ENCODE measurements around the gene IRF3. TPM values are rescaled to one million over a fixed set of nuclear protein-coding genes. Genes with fewer than 3 reads are reported as not detected.

The IRF3 gene
- total and polyA plus RNA-seq, 2 of the 4 experiments (the other 2 are of a cell fraction): 39.6 to 65.2 TPM

- 96% methylated on average over 26 of the region's 58 CpGs; no CpG with 5 or more reads in 1 of the 2 experiments for WGBS, 2 experiments (ENCODE audit: extremely low coverage in 2 of 2, insufficient read length in 1 of 2)
- no TSS peak for BruUV-seq (replicated peaks)
- Histone ChIP-seq H3K9me3 (ENCODE audit: control insufficient read depth, insufficient read depth, low read length) (no peaks in the 10 kb centered on the region), H3K27me3 (ENCODE audit: control insufficient read depth, insufficient read depth, low read length) (no peaks in the 10 kb centered on the region), H3K23ac (ENCODE audit: low read depth, low read length) (no peak overlapping the region), H3K4ac (ENCODE audit: low read depth, low read length) (no peak overlapping the region), H3K9ac (ENCODE audit: low read depth, low read length) (no peak overlapping the region), H3K9me1 (ENCODE audit: insufficient read depth, low read length) (no peaks in the 10 kb centered on the region), H2BK20ac (ENCODE audit: low read depth, low read length) (no peak overlapping the region), H2AK9ac (replicated peaks; ENCODE audit: low read depth, low read length, poor library complexity) (no peak overlapping the region), H3K27ac (ENCODE audit: insufficient read depth, low read length) (no peak overlapping the region), H2BK120ac (ENCODE audit: low read depth, low read length) (no peak overlapping the region), H3K56ac (ENCODE audit: extremely low read depth, insufficient read depth, low read length) (no peak overlapping the region), H3K4me2 (ENCODE audit: low read depth, low read length) (no peak overlapping the region), H2AFZ (replicated peaks; ENCODE audit: low read length, poor library complexity) (no peak overlapping the region), H4K8ac (ENCODE audit: low read depth in 2 of 2, low read length in 2 of 2) (no peak overlapping the region), H4K91ac (ENCODE audit: insufficient read depth, low read depth, low read length) (no peak overlapping the region), H3K14ac (replicated peaks; ENCODE audit: low read depth, low read length) (no peak overlapping the region), H3K36me3 (ENCODE audit: control insufficient read depth, insufficient read depth, low read length) (peaks cover 76% of the 10 kb centered on the region), H3K79me1 (ENCODE audit: low read depth in 1 of 2, low read length in 2 of 2) (peaks cover 21 to 51% of the 10 kb centered on the region in 2 experiments), H3K4me3 (ENCODE audit: insufficient read depth, low read depth, low read length) (no peak overlapping the region), H2BK5ac (ENCODE audit: low read depth, low read length, poor library complexity, severe bottlenecking) (no peak overlapping the region), H3K4me1 (ENCODE audit: control insufficient read depth, insufficient read depth, low read length) (no peaks in the 10 kb centered on the region), H2AK5ac (ENCODE audit: low read depth, low read length) (no peak overlapping the region), H4K20me1 (ENCODE audit: insufficient read depth, low read length) (peaks cover 31% of the 10 kb centered on the region), H4K5ac (ENCODE audit: low read depth, low read length) (no peak overlapping the region), H3K18ac (ENCODE audit: low read depth, low read length) (no peak overlapping the region), H2BK15ac (ENCODE audit: low read depth, low read length) (no peak overlapping the region)
- dilution Hi-C loops (cut with HindIII; ENCODE audit: low sequenced_read_pairs, unreplicated experiment): no loop called here
- in situ Hi-C loops (cut with MboI; ENCODE audit: low sequenced_read_pairs): no loop called here
- no peak for ATAC-seq (ENCODE audit: low read depth)
- intact Hi-C loops (cut with micrococcal nuclease): no loop called here
- DNase-seq: no peak
- POLR2A ChIA-PET (ENCODE audit: unreplicated experiment): no interaction called here
- CTCF ChIA-PET: no interaction called here
- TF ChIP-seq RCOR1 (IDR thresholded peaks at IDR 0.05; ENCODE audit: insufficient replicate concordance, low read length): no peak
- TF ChIP-seq, protein P1, sequence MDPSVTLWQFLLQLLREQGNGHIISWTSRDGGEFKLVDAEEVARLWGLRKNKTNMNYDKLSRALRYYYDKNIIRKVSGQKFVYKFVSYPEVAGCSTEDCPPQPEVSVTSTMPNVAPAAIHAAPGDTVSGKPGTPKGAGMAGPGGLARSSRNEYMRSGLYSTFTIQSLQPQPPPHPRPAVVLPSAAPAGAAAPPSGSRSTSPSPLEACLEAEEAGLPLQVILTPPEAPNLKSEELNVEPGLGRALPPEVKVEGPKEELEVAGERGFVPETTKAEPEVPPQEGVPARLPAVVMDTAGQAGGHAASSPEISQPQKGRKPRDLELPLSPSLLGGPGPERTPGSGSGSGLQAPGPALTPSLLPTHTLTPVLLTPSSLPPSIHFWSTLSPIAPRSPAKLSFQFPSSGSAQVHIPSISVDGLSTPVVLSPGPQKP (IDR thresholded peaks at IDR 0.05; ENCODE audit: borderline replicate concordance, low read depth, low read length): no peak
- no peak for TF ChIP-seq SMC3 (IDR thresholded peaks at IDR 0.05; ENCODE audit: low read depth, low read length)
- TF ChIP-seq, protein P2, sequence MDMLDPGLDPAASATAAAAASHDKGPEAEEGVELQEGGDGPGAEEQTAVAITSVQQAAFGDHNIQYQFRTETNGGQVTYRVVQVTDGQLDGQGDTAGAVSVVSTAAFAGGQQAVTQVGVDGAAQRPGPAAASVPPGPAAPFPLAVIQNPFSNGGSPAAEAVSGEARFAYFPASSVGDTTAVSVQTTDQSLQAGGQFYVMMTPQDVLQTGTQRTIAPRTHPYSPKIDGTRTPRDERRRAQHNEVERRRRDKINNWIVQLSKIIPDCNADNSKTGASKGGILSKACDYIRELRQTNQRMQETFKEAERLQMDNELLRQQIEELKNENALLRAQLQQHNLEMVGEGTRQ (IDR thresholded peaks at IDR 0.05; ENCODE audit: low read depth, low read length): no peak
- no peak for TF ChIP-seq POLR2A (IDR thresholded peaks at IDR 0.05; ENCODE audit: low read depth, low read length)
- TF ChIP-seq FOS (IDR thresholded peaks at IDR 0.05; ENCODE audit: low read depth, low read length): no peak
- TF ChIP-seq MAFK (IDR thresholded peaks at IDR 0.05; ENCODE audit: low read depth, low read length): no peak
- no peak for TF ChIP-seq RFX5 (IDR thresholded peaks at IDR 0.05; ENCODE audit: low read depth, low read length)
- TF ChIP-seq CEBPB (IDR thresholded peaks at IDR 0.05; ENCODE audit: low read depth, low read length): no peak
- no peak for TF ChIP-seq BHLHE40 (IDR thresholded peaks at IDR 0.05; ENCODE audit: low read depth, low read length)
- TF ChIP-seq NFE2L2 (IDR thresholded peaks at IDR 0.05; ENCODE audit: low read depth, low read length): no peak
- TF ChIP-seq MXI1 (IDR thresholded peaks at IDR 0.05; ENCODE audit: borderline replicate concordance, low read depth, low read length): no peak
- no peak for TF ChIP-seq CHD1 (IDR thresholded peaks at IDR 0.05; ENCODE audit: low read depth, low read length)
- no peak for TF ChIP-seq MAZ (IDR thresholded peaks at IDR 0.05; ENCODE audit: borderline replicate concordance, low read depth, low read length)
- no peak for TF ChIP-seq RAD21 (IDR thresholded peaks at IDR 0.05; ENCODE audit: low read length)
Measured at GRCh38 chr19:49652551-49653465, 12.8 kb downstream of the IRF3 start.

All from IMR-90 (cell line).